Activated B cell treated with CpG ODN at 0.5 μM for 24 hours (primary cell): Measurements from ENCODE around the gene PCDHGA6. TPM values are rescaled to one million over a fixed set of nuclear protein-coding genes. Genes with fewer than 3 reads are reported as not detected.

ENCODE experiments used
- ATAC-seq: fragments of 200-7000 bp; cut with Tn5 transposase; one replicate; pipeline ENCODE4 v1.10.0; 2021; ENCODE audit warnings: low read depth, mild to moderate bottlenecking, moderate library complexity
- CTCF ChIA-PET: fragments of 350-600 bp; sonication (Branson Sonifier 250); formaldehyde crosslinking; loops from one replicate; lab custom pipeline; 2021; ENCODE audit warnings: antibody characterized with exemption; lab: Charles Lee
- POLR2A ChIA-PET: fragments of 350-600 bp; sonication (Branson Sonifier 250); formaldehyde crosslinking; loops from one replicate; lab custom pipeline; 2021; ENCODE audit warnings: antibody characterized with exemption; lab: Charles Lee
- DNase-seq: peaks from one replicate; pipeline ENCODE4 v3.0.0; 2022
- H3K27ac Mint-ChIP-seq: one replicate; pipeline ENCODE4 v1.8.0; 2020; ENCODE audit warnings: mixed read lengths
- H3K27me3 Mint-ChIP-seq: one replicate; pipeline ENCODE4 v1.8.0; 2021; ENCODE audit warnings: mixed read lengths
- H3K36me3 Mint-ChIP-seq: one replicate; pipeline ENCODE4 v1.8.0; 2021; ENCODE audit warnings: low read depth, mixed read lengths
- H3K4me1 Mint-ChIP-seq: one replicate; pipeline ENCODE4 v1.8.0; 2021; ENCODE audit warnings: mixed read lengths
- H3K4me3 Mint-ChIP-seq: one replicate; pipeline ENCODE4 v1.8.0; 2020; ENCODE audit warnings: mild to moderate bottlenecking, mixed read lengths
- H3K9me3 Mint-ChIP-seq: one replicate; pipeline ENCODE4 v1.8.0; 2020; ENCODE audit warnings: mixed read lengths
- intact Hi-C: fragments of 100-400 bp; cut with micrococcal nuclease; formaldehyde crosslinking; loops from one replicate; pipeline ENCODE4 v1.15.1; 2024
- total RNA-seq: library from RNA; stranded (reverse); gene quantifications from 2 replicates; pipeline ENCODE4 v1.2.3, GENCODE V29; 2022
- TF ChIP-seq, protein P1 (sequence below): fragments of 200-600 bp; IDR thresholded peaks from one replicate; pipeline ENCODE4 v1.8.0; 2022; ENCODE audit warnings: antibody characterized with exemption, mild to moderate bottlenecking

PCDHGA6 gene
- total RNA-seq, 1 donor from 2014 or later: 2.3 TPM

DNA sequence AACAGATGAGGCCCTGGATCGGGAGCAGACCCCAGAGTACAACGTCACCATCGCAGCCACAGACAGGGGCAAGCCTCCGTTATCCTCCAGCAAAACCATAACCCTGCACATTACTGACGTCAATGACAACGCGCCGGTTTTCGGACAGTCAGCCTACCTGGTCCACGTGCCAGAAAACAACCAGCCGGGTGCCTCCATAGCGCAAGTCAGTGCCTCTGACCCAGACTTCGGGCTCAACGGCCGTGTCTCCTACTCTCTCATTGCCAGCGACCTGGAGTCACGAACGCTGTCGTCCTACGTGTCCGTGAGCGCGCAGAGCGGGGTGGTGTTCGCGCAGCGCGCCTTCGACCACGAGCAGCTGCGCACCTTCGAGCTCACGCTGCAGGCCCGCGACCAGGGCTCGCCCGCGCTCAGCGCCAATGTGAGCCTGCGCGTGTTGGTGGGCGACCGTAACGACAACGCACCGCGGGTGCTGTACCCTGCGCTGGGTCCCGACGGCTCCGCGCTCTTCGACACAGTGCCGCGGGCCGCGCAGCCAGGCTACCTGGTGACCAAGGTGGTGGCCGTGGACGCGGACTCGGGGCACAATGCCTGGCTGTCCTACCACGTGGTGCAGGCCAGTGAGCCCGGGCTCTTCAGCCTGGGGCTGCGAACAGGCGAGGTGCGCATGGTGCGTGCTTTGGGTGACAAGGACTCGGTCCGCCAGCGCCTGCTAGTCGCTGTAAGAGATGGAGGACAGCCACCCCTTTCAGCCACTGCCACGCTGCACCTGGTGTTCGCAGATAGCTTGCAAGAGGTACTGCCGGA is 45.6 kb downstream of the PCDHGA6 start:
- peaks cover 20% of the 10 kb centered on the region for H3K9me3 Mint-ChIP-seq
- H3K4me1 Mint-ChIP-seq: peaks cover 13% of the 10 kb centered on the region
- ChIA-PET POLR2A (no interaction called here), CTCF (interaction anchor here (2.0 to 4.3 kb wide), 4 partner anchors 11 to 145 kb away, joined by 9 to 40 read pairs (median 24); partner anchors contain the start of gene PCDHGA12)
- peaks cover 49% of the 10 kb centered on the region for H3K27me3 Mint-ChIP-seq
- intact Hi-C loops: loop anchor here (10.0 kb wide), 1 partner anchor 456 kb away; the partner anchor contains the start of gene PCDH1
- ATAC-seq: no peak
- no peak overlapping the region for H3K27ac Mint-ChIP-seq
- DNase-seq: no peak
- no peak overlapping the region for H3K4me3 Mint-ChIP-seq
- H3K36me3 Mint-ChIP-seq: peaks cover 5% of the 10 kb centered on the region
- TF ChIP-seq, protein P1, sequence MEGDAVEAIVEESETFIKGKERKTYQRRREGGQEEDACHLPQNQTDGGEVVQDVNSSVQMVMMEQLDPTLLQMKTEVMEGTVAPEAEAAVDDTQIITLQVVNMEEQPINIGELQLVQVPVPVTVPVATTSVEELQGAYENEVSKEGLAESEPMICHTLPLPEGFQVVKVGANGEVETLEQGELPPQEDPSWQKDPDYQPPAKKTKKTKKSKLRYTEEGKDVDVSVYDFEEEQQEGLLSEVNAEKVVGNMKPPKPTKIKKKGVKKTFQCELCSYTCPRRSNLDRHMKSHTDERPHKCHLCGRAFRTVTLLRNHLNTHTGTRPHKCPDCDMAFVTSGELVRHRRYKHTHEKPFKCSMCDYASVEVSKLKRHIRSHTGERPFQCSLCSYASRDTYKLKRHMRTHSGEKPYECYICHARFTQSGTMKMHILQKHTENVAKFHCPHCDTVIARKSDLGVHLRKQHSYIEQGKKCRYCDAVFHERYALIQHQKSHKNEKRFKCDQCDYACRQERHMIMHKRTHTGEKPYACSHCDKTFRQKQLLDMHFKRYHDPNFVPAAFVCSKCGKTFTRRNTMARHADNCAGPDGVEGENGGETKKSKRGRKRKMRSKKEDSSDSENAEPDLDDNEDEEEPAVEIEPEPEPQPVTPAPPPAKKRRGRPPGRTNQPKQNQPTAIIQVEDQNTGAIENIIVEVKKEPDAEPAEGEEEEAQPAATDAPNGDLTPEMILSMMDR: no peak

DNA sequence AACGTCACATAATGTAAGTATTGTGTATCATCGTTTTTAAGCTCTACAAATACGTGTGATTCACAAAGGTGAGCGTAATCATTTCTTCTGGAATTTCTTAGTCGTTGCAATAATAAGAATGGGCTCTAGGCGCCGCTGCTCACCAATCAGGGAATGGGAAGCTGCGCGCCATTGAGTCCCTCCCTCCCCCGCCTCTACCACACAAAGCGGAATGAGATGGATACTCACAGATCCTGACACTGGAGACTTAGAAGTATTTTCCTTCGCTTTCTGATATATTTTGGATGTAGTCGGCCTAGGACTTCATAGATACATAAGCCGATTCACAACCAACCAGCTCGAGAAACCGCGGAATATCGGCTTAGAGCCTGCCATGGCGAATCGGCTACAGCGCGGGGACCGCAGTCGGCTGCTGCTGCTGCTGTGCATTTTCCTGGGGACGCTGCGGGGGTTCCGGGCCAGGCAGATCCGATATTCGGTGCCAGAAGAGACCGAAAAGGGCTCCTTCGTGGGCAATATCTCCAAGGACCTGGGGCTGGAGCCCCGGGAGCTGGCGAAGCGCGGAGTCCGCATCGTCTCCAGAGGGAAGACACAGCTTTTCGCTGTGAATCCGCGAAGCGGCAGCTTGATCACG is 47.3 kb downstream of the PCDHGA6 start, which contains the start of gene PCDHGA11:
PCDHGA11 (plus strand) TSS at position 197 of the 634 bp plus-strand sequence; CDS start at position 374, 177 bp downstream.
- peak within 1 kb of the TSS; percentile 85 for H3K4me3 Mint-ChIP-seq
- H3K27me3 Mint-ChIP-seq: peaks cover 50% of the 10 kb centered on the region
- ATAC-seq (peak; percentile 69), DNase-seq (no peak)
- peaks cover 9% of the 10 kb centered on the region for H3K4me1 Mint-ChIP-seq
- TF ChIP-seq, protein P1: no peak
- H3K9me3 Mint-ChIP-seq: peaks cover 20% of the 10 kb centered on the region
- no peak within 1 kb of the TSS for H3K27ac Mint-ChIP-seq
- intact Hi-C loops: loop anchor here (1.0 kb wide), 1 partner anchor 143 kb away; no protein-coding TSS in a partner anchor
- ChIA-PET CTCF (interaction anchor here (1.0 to 4.3 kb wide), 18 partner anchors 8 to 147 kb away, joined by 3 to 40 read pairs (median 6); partner anchors contain the start of genes PCDHGA10, PCDHGA12, PCDHGA5 and PCDHGB3), POLR2A (interaction anchor here (0.9 kb wide), 1 partner anchor 137 kb away, joined by 5 read pairs; no protein-coding TSS in a partner anchor)
- H3K36me3 Mint-ChIP-seq: peaks cover 5% of the 10 kb centered on the region

DNA sequence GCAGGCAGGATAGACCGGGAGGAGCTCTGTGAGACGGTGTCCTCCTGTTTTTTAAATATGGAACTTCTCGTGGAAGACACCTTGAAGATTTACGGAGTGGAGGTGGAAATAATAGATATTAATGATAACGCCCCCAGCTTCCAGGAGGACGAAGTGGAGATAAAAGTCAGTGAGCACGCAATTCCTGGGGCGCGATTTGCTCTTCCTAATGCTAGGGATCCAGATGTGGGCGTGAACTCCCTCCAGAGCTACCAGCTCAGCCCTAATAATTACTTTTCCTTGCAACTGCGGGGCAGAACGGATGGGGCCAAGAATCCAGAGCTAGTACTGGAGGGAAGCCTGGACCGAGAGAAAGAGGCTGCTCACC is 47.8 kb downstream of the PCDHGA6 start:
- ATAC-seq (no peak), DNase-seq (no peak)
- CTCF ChIA-PET: interaction anchor here (0.7 to 4.3 kb wide), 18 partner anchors 9 to 147 kb away, joined by 3 to 40 read pairs (median 6); partner anchors contain the start of genes PCDHGA10, PCDHGA12, PCDHGA5 and PCDHGB3
- POLR2A ChIA-PET: interaction anchor here (0.9 kb wide), 1 partner anchor 136 kb away, joined by 5 read pairs; no protein-coding TSS in a partner anchor
- H3K9me3 Mint-ChIP-seq: peaks cover 20% of the 10 kb centered on the region
- H3K36me3 Mint-ChIP-seq: peaks cover 5% of the 10 kb centered on the region
- peaks cover 48% of the 10 kb centered on the region for H3K27me3 Mint-ChIP-seq
- TF ChIP-seq, protein P1: no peak
- intact Hi-C loops: no loop called here
- H3K4me1 Mint-ChIP-seq: peaks cover 9% of the 10 kb centered on the region
- no peak overlapping the region for H3K27ac Mint-ChIP-seq
- H3K4me3 Mint-ChIP-seq: peak overlapping the region; percentile 85

DNA sequence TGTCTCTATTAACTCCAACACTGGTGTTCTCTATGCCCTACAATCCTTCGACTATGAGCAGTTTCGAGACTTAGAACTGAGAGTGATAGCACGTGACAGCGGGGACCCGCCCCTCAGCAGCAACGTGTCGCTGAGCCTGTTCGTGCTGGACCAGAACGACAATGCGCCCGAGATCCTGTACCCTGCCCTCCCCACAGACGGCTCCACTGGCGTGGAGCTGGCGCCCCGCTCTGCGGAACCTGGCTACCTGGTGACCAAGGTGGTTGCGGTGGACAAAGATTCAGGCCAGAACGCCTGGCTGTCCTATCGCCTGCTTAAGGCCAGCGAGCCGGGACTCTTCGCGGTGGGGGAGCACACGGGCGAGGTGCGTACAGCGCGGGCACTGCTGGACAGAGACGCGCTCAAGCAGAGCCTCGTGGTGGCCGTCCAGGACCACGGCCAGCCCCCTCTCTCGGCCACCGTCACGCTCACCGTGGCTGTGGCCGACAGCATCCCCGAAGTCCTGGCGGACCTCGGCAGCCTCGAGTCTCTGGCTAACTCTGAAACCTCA is 49.1 kb downstream of the PCDHGA6 start:
- Mint-ChIP-seq H3K36me3 (peaks cover 5% of the 10 kb centered on the region), H3K27ac (no peak overlapping the region), H3K4me3 (no peak overlapping the region), H3K27me3 (peaks cover 54% of the 10 kb centered on the region), H3K9me3 (peaks cover 20% of the 10 kb centered on the region), H3K4me1 (peaks cover 7% of the 10 kb centered on the region)
- ChIA-PET POLR2A (no interaction called here), CTCF (interaction anchor here (2.6 kb wide), 1 partner anchor 135 kb away, joined by 23 read pairs; no protein-coding TSS in a partner anchor)
- no peak for DNase-seq
- no peak for ATAC-seq
- TF ChIP-seq, protein P1: no peak
- intact Hi-C loops: no loop called here
